ENCODE measurements around the gene IL9.

Gene IL9

GRCh38 chr5:135913713-135914626 is 18.3 kb upstream of the IL9 start:
- no peak for DNase-seq
- TF ChIP-seq GATA1 (IDR thresholded peaks at IDR 0.05; ENCODE audit: low read depth, low read length) (no peak), POLR2A (IDR thresholded peaks at IDR 0.05; ENCODE audit: low read length) (no peak)

GRCh38 chr5:135905144-135905543 is 9.5 kb upstream of the IL9 start:
- TF ChIP-seq POLR2A (IDR thresholded peaks at IDR 0.05; ENCODE audit: low read length) (no peak), GATA1 (IDR thresholded peaks at IDR 0.05; ENCODE audit: low read depth, low read length) (no peak)
- no peak for DNase-seq

GRCh38 chr5:135901633-135902032 is 6.0 kb upstream of the IL9 start:
- TF ChIP-seq GATA1 (IDR thresholded peaks at IDR 0.05; ENCODE audit: low read depth, low read length): no peak
- TF ChIP-seq POLR2A (IDR thresholded peaks at IDR 0.05; ENCODE audit: low read length): no peak
- DNase-seq: no peak

- DNase-seq: no peak
- TF ChIP-seq POLR2A (IDR thresholded peaks at IDR 0.05; ENCODE audit: low read length) (no peak), GATA1 (IDR thresholded peaks at IDR 0.05; ENCODE audit: low read depth, low read length) (no peak)
These were observed 4.6 kb upstream of the IL9 start for GRCh38 chr5:135900276-135900675.

- TF ChIP-seq GATA1 (IDR thresholded peaks at IDR 0.05; ENCODE audit: low read depth, low read length) (no peak), POLR2A (IDR thresholded peaks at IDR 0.05; ENCODE audit: low read length) (no peak)
These were observed 3.0 kb upstream of the IL9 start for GRCh38 chr5:135898651-135899050.

GRCh38 chr5:135894789-135895188 is 852 bp downstream of the IL9 start:
- TF ChIP-seq POLR2A (IDR thresholded peaks at IDR 0.05; ENCODE audit: low read length): no peak
- TF ChIP-seq GATA1 (IDR thresholded peaks at IDR 0.05; ENCODE audit: low read depth, low read length): no peak
- no peak for DNase-seq

More at GRCh38 chr5:135898651-135899050, 3.0 kb upstream of the IL9 start:
- no peak for DNase-seq

GRCh38 chr5:135894276-135894675 is 1.4 kb downstream of the IL9 start:
- DNase-seq: no peak
- TF ChIP-seq POLR2A (IDR thresholded peaks at IDR 0.05; ENCODE audit: low read length): no peak
- no peak for TF ChIP-seq GATA1 (IDR thresholded peaks at IDR 0.05; ENCODE audit: low read depth, low read length)

- TF ChIP-seq GATA1 (IDR thresholded peaks at IDR 0.05; ENCODE audit: low read depth, low read length) (no peak), POLR2A (IDR thresholded peaks at IDR 0.05; ENCODE audit: low read length) (no peak)
- no peak for DNase-seq
These were observed 3.9 kb downstream of the IL9 start for GRCh38 chr5:135891791-135892190.

- no peak for TF ChIP-seq GATA1 (IDR thresholded peaks at IDR 0.05; ENCODE audit: low read depth, low read length)
- TF ChIP-seq POLR2A (IDR thresholded peaks at IDR 0.05; ENCODE audit: low read length): no peak
- no peak for DNase-seq
These were observed 4.4 kb downstream of the IL9 start for GRCh38 chr5:135891268-135891667.

GRCh38 chr5:135890867-135891266 is 4.8 kb downstream of the IL9 start:
- DNase-seq: no peak
- no peak for TF ChIP-seq POLR2A (IDR thresholded peaks at IDR 0.05; ENCODE audit: low read length)

- DNase-seq: no peak
- TF ChIP-seq POLR2A (IDR thresholded peaks at IDR 0.05; ENCODE audit: low read length) (no peak), GATA1 (IDR thresholded peaks at IDR 0.05; ENCODE audit: low read depth, low read length) (no peak)
These were observed 5.3 kb downstream of the IL9 start for GRCh38 chr5:135890296-135890695.

- TF ChIP-seq POLR2A (IDR thresholded peaks at IDR 0.05; ENCODE audit: low read length): no peak
- TF ChIP-seq GATA1 (IDR thresholded peaks at IDR 0.05; ENCODE audit: low read depth, low read length): no peak
These were observed 7.6 kb downstream of the IL9 start for GRCh38 chr5:135887881-135888614.

GRCh38 chr5:135887447-135887864 is 8.2 kb downstream of the IL9 start:
- no peak for TF ChIP-seq GATA1 (IDR thresholded peaks at IDR 0.05; ENCODE audit: low read depth, low read length)
- TF ChIP-seq POLR2A (IDR thresholded peaks at IDR 0.05; ENCODE audit: low read length): no peak

More at GRCh38 chr5:135887881-135888614, 7.6 kb downstream of the IL9 start:
- no peak for DNase-seq

GRCh38 chr5:135886136-135886535 is 9.5 kb downstream of the IL9 start:
- TF ChIP-seq POLR2A (IDR thresholded peaks at IDR 0.05; ENCODE audit: low read length) (no peak), GATA1 (IDR thresholded peaks at IDR 0.05; ENCODE audit: low read depth, low read length) (no peak)
- DNase-seq: no peak

More at GRCh38 chr5:135887447-135887864, 8.2 kb downstream of the IL9 start:
- peak; percentile 59 to 76 for DNase-seq

All from erythroblast (primary cell).